GM18520 (cell line): Measurements from ENCODE around the gene SLC29A3.

ENCODE experiments used
- ATAC-seq: cut with Tn5 transposase; IDR thresholded peaks from one replicate; pipeline ENCODE4 v1.9.1; 2021; ENCODE audit not compliant: unreplicated experiment

Gene SLC29A3

DNA sequence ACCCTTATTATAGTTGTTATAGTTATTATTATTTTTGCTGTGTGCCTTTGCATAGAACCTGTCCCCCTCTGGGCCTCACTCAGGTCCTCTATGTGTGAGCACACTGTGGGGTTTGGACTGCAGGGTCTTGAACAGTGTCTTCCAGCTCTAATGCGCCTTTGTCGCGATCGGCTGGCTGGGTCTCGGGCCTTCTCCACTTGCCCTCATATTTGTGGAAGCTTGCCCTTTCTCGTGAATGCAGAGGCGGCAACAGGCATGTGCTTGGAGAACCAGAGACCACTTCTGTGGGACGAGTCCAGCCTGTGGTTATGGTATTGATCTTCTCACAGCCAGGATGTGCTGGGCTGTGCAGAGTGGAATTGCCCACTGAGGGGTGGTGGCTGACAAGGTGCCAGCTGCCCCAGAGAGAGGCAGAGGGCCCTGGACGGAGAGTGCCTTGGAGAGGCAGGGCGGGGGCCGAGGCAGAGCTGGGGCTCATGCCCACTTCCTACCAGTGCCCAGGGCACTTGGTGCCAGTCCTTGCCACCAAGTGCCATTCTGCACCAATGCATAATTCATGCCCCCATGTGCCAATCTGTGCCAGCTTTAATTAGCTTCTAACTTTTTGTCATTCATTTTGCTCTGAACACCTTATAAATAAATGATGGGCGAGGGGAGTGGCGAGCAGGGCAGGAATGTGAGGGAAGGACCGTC lies 70.9 kb downstream of the SLC29A3 start:
- no peak for ATAC-seq

DNA sequence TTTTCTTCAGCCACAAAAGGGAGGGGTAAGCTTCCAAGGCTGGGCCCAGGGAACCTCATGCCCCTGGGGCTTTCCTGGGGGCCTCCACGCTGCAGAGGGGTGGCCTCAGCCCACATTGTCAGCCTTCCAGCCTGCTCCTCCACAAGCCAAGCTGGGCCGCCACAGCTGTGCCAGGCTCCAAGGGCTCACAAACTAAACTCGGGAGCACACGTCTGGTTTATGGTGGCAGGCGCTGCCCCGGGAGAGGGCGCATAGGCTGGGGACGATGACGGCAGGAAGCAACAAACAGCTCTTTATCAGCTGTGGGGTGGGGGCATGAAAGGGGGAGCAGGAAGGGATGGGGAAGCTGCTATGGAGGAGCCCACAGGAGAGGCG lies 71.4 kb downstream of the SLC29A3 start:
- no peak for ATAC-seq

DNA sequence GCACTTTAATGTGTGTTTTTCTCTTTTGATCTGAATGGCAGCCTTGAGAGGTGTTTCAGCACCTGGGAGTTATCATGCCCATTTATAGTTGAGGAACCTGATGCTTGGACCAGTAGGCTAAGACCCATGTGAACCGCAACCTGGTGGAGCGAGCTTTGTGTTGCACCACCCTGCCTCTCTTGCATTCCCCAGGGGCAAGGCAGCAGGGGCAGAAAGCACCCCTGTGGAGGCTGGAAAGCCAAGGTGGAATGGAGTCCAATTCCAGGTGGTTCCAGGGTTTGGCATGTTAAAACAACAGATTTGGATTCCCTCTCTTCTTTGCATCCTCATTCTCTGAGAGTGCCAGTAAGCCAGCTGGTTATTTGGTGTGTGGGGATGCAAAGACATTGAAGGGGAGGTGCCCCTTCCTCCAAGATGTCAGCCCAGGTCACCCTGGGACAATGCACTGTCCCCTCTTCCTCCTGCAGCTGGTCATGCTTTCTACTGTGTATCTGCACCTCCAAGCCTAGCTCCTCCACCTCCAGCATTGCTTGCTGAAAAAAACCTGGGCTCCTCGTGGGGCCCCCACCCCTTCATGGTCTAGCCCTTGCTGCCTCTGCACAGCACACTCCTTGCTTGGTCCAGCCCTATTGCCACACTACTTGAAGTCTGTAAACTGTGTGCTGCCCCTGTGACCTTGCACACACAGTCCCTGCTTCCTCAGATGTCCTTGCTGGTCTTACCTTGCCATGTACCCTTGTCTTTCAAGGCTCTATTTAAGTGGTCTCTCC lies 72.0 kb downstream of the SLC29A3 start:
- ATAC-seq, result no peak

DNA sequence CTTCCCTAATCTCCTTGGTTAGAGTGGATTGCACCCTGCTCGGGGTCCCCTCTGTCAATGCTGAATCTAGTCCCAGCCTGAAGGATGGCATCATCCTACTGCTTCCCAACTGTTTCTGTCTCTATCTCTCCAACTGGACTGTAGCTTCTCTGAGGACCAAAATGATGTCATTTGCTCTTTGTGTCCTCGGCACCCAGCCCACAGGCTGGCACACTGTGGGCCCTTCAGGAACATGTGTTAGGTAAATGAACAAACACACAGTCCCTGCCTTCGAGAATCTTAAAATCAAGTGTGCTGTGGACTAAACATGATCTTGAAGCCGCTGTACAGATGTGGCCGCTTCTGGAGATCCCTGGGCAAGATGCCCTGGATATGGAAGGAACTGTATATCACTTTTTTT lies 72.6 kb downstream of the SLC29A3 start:
- ATAC-seq, result no peak

DNA sequence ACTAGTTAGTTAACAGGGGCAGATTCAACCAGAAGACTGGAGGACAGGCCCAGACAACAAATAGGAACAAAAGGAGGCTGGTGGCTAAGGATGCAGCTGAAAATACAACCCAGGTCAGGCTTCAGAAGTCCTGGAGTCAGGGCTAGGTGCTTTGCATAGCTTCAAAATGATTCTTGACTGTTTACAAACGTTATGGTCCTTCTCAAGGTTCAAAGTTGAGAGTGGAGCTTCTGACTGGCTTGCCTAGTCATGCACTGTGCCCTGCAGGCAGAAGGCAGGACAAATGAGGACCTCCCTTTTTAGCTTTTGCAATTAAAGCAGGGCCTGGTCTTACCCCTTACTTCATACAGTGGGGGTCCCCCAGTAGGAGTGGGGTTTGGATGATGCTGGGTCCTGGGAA lies 73.2 kb downstream of the SLC29A3 start:
- no peak for ATAC-seq

DNA sequence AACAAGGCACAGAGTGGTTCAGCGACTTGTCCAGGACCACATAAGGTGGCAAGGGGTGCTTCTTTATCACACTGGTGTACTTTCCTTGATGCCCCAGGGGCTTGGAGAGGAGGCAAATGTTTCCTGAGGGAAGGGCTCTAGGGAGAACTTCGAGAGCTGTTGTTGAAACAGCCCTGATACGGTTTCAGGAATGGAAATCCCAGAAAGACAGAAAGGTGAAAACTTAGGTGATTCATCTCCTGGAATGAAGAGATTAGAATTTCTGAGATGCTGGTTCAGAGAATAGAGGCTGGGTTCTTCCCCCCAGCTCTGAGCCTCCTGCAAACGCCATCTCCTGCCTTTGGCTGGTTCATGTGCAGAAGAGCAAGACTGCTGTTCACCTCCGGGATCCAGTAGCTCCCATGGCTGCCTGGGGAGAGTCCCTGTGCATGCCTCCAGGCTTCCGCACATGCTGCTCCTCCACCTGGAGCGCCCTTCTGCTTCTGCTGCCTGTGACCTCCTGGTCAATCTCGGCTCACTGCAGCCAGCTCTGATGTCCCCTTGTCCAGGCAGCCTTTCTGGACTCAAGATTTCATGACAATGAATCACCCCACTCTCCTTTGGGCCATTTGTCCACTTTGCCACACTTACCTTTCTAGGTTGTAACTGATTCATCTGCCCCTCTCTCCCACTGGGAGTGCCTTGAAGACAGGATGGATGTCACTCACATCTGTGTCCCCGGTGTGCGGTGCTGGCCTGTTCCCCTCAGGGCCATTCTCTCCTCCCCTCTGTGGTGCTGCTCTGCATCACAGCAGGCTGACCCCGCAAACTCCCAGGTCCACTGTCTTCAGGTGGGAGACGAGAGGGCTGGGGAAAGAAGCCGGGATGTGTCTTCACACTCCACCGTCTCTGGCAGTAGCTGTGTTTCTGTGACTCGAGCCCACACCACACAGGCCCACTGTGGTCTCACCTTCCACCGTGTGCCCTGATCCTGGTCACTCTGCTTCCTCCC lies 74.0 kb downstream of the SLC29A3 start:
- no peak for ATAC-seq

DNA sequence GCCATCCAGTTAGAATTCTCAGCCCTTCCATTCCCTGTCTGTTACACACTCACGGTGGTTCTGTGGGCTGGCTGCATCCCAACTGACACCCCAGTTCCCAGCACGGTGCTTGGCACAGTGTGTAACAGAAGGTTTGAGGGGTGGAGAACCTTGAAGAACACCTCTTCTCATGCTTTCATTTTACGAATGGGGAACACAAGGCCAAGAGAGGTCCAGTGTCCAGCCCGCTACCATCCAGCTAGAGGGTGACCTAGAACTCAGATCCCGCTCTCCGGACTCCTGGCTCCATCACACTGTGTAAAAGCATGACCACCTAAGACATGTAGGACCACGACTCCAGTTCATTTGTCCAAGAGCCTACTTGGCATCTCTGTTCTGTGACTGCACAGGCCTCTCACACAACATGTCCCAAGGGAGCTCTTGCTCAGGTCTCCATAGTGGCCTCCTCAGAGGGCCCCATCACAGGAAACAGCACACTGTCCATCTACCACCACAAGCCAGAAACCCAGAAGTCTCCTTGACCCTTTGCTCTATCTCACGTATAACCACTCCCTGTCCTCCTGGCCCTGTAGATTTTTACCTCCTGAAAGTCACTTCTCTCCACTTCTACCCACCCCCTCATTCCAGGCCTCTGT lies 74.9 kb downstream of the SLC29A3 start:
- no peak for ATAC-seq

DNA sequence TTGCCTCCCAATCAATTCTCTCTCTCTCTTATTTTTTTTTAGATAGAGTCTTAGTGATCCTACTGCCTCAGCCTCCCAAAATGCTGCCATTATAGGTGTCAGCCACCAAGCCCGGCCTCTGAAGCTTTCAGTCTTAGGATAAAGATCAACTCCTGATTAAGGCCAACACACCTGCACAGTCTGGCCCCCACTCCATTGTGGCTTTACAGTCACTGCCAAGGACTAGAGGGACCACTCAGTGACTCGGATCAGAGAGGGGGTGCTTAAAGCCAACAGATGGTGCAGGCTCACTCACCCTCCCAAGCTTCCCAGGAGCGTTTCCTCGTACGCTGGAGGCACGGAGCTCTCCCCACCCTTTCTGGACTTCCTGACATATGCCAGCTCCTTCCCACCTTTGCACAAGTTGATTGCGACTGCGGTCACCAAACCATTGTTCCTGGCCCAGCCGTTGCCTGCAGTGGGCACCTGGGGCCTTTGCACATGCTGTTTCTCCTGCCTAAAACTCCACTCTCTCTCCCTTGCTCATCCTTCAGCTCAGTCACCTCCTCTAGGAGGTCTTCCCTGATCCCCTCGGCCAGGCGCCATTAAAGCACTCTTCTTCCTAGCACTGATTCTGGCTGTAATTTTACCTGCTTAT lies 76.0 kb downstream of the SLC29A3 start:
- no peak for ATAC-seq

DNA sequence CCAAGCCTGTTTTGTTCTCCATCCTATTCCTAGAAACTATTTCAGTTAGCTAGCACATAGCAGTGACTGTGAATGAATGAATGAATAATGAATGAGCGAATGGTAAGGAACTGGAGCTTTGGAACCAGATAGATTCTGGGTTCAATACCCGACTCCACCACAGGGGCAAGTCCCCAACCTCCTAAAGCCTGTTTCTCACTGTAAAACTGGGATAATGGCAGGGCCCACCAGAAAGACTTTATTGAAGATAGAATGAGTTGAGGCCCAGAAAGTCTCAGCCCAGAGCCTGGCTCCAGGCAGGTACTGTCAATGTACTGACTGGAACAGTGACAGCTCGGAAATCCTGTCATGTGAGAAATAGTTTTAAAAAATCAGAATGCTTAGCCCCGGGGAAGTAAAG lies 76.6 kb downstream of the SLC29A3 start:
- no peak for ATAC-seq

DNA sequence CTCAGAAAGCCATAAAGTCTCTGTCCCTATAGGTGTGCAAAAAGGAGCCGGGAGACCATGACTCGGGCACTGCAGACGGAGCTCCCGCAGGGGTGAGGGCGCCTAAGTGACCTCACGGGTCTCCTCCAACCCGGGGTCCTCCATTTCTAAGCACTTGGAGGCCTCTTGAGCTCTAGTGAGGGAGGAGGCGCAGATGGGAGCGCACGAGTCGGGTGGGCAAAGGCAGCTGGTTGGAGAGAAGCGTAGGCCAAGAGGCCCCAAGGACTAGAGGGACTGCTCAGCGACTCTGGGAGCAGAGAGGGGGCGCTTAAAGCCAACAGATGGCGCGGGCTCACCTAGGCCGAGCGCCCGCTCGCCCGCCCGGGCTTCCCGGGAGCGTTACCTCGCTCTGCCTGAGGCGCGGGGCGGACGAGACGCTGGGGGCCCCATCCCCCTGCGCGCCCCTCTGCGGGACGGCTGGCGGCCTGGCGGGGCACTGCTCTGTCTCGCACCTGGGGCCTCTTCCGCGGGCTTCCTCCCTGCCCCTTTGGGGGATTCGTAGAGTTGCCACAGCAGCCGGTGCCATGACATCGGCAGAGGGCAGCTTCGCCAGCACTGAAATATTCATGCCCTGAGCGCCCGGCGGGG lies 77.1 kb downstream of the SLC29A3 start:
- no peak for ATAC-seq

DNA sequence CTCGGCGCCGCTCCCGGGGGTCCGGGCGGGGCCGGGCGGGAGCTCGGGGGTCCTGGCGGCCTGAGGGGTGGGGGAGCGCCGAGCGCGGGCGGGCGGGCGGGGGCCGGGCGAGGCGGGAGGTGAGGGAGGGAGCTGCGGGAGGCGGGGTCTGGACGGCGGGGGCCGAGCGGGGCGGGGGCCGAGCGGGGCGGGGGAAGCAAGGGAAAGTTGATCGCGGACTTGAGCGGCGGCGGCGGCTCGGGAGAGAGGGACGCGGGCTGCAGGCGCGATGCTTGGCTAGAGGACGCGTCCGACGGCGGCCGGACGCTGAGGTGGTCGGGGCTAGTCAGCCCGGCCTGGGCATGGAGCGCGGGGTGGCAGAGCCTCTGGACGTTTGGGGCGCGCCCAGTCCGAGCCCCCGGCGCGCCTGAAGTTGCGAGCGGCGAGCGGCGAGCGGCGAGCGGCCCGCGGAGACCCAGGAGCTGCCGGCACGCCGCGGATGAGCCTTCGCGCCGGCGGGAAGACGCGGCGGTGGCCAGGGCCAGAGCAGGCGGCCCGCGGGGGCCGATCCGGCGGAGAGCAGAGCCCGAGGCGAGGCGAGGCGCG lies 77.7 kb downstream of the SLC29A3 start, which contains the start of gene CDH23:
CDH23 (plus strand) TSS at position 210 of the 585 bp plus-strand sequence. CDS start 42,912 bp downstream, outside the sequence.
- ATAC-seq, result no peak

DNA sequence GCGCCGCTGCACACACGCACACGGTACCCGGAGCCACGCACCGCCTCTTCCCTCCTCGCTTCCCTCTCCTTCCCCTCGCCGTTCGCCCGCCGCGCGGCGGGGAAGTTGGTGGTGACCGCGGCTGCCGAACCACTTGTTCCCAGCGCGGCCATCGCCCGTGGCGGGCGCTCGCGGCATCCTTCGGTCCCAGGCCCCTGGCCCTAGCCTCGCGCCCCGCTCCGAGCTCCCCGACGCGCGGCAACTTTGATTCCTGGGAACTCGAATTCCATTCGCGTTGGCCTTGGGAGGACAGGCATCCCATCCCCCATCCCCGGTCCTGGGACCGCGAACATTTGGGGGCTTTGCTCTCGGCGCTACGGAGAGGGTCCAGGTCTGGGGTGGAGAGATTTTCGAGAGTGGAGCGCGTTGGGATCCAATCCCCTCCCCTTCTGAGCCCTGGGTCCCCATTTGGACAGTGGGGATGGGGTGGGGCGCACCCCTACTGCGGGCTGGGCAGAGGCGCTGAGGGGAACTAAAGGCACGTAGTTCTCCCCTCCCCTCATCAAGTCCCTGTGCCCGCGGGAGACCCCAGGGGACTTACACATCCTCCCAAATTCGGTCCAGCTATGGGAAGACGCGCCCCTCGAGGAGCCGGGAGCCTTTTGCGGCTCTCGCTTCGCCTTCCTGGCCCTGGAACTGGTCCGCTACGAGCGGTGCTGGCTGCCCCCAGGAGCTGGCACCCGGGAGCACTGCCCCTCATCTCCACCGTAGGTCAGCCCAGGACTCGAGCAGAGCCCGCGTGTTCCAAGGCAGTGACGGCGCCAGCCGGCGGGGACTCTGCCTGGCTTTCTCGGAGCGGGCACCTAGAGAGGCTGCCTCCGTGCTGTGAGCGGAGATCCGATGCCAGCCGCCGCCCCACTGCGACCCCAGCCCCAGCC lies 78.5 kb downstream of the SLC29A3 start:
- no peak for ATAC-seq

DNA sequence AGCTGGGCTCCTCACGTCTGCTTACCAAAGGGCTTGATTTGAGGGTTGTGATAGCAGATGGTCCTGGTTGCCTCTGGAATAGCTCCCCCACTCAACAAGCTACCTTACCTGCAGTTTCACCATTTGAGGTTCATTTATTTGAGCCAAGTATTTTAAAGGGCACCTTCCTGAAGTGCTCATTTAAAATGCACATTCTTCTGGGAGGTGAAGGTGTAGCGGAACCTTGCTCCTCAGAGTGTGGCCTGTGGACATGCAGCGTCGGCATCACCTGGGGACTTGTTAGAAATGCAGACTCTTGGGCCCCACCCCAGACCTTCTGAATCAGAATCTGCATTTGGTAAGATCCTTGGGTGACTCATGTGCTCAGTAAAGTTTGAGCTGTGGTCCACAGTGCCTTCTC lies 79.9 kb downstream of the SLC29A3 start:
- no peak for ATAC-seq

DNA sequence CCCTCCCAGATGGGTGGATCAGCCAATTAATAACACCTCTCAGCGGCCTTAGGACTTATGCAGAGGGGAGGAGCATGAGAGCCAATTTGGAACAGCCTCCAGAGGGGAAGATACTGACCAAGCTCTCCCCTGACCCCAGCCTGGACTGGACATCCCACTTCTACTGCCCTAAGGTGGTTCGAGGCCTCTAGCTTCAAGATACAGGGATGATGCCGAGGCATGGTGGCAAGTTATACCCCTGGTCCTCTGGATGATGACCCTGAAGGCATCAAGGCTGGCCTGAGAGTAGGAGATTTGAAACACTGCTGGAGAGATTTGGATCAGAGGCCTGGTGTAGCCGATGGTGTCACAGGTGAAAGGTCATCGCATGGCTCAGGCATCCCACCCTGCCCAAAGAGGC lies 80.9 kb downstream of the SLC29A3 start:
- ATAC-seq, result no peak

DNA sequence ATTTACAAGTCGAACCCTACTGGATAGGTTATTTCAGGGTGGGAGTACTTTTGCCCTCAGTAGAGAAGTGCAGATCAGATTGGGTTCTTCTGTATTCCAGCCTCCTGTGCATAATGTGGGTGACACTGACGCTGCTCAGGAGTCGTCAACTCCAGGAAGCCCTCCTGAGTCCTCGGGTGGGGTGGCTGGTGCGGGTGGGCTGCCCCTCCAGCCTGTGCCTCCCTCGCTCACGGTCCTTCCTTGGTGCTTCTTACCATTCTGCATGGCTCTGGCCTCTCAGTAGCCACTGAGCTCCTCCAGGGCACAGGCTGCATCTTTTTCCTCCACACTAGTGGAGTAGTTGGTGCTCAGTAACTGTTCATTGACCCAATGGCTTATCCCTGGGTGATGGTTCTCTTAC lies 82.0 kb downstream of the SLC29A3 start:
- ATAC-seq, result no peak

DNA sequence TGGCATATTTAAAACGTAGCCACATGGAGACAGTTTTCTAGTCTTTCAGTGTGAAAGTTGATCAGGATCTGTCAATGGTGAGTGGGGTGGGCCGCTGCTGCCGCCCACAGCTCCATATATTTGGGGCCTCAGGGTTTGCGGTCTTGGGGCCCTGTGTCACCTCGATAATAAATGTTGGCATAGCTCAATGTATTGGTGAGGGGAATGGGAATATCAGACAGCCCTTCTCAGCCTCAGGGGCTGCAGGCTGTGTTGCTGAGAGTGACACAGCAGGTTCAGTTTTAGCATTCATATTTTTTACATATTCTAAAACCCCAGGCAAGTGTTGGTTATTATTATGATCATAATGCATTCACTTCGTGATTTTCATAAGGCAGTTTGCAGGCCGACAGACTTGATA lies 82.9 kb downstream of the SLC29A3 start:
- no peak for ATAC-seq

DNA sequence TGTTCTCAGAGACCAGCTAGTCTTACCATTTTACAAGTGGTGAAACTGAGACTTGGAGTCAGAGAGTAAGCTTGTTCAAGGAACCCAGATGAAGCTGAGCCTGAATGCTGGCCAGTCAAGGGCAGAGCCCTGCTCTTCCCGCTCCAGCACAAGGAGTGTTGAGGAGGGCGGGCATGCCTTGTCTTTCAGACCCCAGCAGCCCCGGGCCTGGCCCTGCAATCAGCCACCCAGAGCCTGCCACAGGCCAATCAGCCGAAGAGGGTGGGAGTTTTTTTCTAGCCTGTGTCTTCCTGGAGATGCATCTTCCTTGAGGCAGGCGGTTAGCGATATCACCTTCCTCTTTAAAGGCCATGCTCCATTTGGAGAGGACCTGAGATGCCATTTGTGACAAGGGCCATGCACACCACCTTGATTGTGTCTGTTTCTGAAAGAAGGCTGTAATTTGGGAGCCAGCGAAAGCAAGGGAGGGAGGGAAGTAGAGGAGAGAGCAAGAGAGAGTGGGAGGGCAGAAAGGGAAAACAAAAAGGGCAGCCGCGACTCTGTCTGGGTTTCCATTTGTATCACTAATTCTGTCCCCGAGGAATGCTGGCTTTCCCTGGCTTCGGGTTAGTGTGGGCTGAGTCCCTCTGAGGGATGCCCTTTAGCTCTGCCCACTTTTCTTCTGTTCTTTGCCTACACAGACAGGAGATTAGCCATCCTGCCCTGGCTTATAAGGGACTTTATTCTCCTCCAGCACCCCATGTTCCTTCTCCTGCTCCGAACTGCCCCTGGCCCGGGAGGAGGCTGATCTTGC lies 85.6 kb downstream of the SLC29A3 start:
- no peak for ATAC-seq

DNA sequence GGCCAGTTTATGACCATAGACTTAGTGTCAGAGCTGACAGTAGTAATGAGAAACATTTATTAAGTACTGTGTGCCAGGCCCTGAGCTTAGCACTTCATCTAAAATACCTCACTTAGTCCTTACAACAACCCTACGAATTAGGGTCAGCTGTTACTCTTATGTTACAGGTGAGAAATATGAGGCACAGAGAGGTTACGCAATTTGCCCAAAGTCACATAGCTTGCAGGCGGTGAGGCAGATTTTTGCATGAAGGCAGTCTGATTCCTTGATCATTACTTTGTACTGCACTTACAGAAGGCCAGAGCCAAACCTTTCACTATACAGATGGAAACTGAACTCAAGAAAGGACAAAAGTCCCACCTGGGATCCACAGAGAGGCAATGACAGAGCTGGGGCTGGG lies 87.8 kb downstream of the SLC29A3 start:
- ATAC-seq, result no peak
